Muscle of back (tissue), 11 donors: ENCODE measurements around the gene MCRIP2. TPM values are rescaled to one million over a fixed set of nuclear protein-coding genes. Genes with fewer than 3 reads are reported as not detected.
A peak's percentile ranks its signal among the peaks of the same experiment; 100 is the strongest.

ENCODE experiments used
- DNase-seq, 3 donors: peaks; one replicate each; pipeline versions ENCODE4 v3.0.0 to v3.0.0-alpha.2; 2013
- polyA plus RNA-seq, 10 donors: library from polyadenylated mRNA; unstranded; fragments of 120-200 nt; gene quantifications; one replicate each; pipeline ENCODE4 v1.2.1, GENCODE V29; 2013; ENCODE audit not compliant: insufficient read length in 10 of 10

MCRIP2 gene
- polyA plus RNA-seq, 10 donors, result 8.0 to 12.5 (median 9.8) TPM

GRCh38 chr16:630249-630814 lies 11.3 kb upstream of the MCRIP2 start:
- DNase-seq, result peak in 1 of 3 donors; percentile 44

GRCh38 chr16:630815-631405 lies 10.7 kb upstream of the MCRIP2 start, which contains the start of gene WFIKKN1:
Gene WFIKKN1, plus strand, starts transcription at chr16:630985. Its CDS starts 269 bp downstream, at chr16:631254.
- DNase-seq, result peak in 1 of 3 donors; percentile 47

DNA sequence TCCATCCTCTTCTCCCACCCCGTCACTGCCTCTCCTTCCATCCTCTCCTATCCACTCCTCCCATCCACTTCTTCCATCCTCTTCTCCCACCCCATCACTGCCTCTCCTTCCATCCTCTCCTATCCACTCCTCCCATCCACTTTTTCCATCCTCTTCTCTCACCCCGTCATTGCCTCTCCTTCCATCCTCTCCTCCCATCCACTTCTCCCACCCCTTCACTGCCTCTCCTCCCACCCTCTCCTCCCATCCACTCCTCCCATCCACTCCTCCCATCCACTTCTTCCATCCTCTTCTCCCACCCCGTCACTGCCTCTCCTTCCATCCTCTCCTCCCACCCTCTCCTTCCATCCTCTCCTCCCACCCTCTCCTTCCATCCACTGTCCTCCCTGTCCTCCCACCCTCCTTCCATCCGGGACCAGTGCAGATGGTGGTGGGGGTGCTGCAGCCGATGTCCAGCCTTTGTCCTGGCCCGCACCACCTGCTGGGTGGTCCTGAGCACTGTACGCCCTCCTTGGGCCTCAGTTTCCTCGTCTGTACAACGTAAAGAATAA lies 9.7 kb upstream of the MCRIP2 start:
- no peak for DNase-seq

DNA sequence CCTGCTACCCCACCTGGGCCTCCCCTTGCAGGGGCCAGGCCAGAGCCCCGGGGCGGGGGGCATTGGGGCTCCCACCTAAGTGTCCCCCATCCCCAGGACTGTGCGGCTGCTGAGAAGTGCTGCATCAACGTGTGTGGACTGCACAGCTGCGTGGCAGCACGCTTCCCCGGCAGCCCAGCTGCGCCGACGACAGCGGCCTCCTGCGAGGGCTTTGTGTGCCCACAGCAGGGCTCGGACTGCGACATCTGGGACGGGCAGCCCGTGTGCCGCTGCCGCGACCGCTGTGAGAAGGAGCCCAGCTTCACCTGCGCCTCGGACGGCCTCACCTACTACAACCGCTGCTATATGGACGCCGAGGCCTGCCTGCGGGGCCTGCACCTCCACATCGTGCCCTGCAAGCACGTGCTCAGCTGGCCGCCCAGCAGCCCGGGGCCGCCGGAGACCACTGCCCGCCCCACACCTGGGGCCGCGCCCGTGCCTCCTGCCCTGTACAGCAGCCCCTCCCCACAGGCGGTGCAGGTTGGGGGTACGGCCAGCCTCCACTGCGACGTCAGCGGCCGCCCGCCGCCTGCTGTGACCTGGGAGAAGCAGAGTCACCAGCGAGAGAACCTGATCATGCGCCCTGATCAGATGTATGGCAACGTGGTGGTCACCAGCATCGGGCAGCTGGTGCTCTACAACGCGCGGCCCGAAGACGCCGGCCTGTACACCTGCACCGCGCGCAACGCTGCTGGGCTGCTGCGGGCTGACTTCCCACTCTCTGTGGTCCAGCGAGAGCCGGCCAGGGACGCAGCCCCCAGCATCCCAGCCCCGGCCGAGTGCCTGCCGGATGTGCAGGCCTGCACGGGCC lies 8.9 kb upstream of the MCRIP2 start:
- no peak for DNase-seq

DNA sequence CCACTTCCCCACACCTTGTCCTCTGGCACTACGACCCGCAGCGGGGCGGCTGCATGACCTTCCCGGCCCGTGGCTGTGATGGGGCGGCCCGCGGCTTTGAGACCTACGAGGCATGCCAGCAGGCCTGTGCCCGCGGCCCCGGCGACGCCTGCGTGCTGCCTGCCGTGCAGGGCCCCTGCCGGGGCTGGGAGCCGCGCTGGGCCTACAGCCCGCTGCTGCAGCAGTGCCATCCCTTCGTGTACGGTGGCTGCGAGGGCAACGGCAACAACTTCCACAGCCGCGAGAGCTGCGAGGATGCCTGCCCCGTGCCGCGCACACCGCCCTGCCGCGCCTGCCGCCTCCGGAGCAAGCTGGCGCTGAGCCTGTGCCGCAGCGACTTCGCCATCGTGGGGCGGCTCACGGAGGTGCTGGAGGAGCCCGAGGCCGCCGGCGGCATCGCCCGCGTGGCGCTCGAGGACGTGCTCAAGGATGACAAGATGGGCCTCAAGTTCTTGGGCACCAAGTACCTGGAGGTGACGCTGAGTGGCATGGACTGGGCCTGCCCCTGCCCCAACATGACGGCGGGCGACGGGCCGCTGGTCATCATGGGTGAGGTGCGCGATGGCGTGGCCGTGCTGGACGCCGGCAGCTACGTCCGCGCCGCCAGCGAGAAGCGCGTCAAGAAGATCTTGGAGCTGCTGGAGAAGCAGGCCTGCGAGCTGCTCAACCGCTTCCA lies 8.1 kb upstream of the MCRIP2 start:
- no peak for DNase-seq

DNA sequence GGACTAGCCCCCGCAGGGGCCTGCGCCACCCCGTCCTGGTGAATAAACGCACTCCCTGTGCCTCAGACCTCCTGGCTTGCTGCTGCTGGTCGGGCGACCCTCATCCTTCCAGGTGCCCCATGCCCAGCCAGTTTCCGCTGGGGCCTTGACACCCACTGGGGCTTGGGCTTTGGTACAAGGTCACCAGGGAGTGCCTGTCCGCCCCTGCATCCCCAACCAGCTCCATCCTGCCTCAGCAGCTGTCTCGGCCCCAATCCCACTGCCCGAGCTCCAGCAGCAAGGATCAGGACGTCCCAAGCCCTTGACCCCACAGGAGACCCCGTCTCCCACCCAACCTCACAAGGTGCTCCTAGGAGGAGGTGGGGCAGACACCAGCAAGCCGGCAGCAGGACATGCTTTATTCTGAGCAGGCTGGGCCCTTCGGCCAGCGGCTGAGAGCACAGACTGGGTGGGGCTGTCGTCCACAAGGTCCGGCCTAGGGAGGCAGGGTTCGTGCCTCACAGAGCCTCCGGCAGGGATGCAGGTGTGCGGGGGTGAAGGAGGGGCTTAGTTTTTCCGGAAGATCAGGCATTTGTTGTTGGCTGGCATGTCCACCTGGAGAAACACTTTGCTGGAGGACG lies 7.5 kb upstream of the MCRIP2 start:
- no peak for DNase-seq

GRCh38 chr16:634996-635395 lies 6.6 kb upstream of the MCRIP2 start:
- DNase-seq, result no peak

DNA sequence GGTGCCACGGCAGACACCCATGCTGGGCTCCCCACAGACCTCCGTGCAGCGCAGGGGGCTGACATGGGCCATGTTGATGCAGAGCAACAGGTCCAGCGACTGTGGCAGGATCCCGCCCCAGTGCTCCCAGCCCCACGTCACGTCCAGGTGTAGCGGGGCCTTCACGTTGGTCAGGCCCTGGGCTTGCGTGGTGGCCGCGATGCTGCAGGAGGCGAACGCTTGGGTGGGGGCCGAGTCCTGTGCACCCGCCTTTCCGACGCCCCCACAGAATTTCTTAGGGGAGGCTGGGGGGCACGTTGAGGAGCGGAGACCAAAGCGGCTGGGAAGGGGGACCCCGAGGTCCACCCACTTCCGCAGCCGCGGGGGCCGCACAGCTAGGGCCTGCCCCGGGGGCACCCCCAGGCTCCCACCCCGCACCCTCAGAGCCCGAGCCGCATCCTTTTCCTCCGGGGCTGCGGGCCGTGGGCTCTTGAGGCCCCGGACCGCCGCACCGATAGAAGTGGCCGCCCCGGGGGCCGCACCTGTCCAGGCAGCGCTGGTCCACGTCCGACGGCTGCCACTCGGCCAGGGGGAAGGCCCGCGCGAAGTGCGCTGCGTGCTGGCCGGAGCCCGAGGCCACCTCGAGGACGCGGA lies 5.9 kb upstream of the MCRIP2 start:
- no peak for DNase-seq

DNA sequence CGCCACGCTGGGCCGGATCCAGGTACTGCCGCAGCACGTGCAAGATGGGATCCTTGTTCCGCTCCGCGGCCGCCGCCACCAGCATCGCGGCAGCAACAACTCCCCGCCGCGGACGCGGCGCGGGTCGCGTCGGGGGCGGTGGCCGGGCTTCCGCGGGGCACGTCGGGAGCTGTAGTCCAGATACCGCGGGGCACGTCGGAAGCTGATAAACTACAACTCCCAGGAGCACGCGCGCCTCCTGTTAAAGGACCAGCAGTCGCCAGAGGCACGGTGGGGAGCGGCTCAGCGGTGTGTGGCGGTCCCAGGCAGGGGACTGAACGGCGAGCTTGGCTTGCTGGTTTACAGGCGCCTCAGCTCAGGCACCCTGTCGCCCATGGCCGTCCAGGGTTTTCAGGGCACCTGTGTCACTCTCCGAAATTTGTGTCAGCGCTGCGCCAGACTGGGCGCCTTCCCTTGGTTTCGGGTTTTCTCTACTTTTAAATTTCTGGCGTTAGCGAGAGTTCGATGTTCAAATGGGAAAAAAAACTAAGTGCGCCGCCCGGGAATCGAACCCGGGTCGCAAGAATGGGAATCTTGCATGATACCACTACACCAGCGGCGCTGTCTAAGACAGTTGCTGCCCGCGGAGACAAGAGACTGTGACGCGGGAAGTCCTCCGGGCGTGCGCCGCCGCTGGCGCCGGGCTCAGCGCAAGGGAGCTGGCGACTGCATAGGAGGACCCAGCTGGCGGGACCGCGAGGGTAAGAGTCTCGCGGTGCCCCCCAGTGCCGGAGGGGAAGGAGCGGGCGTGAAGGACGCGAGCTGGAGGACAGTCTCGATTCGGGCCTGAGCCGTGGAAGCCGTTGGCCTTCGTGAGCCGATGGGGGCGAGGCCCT lies 5.2 kb upstream of the MCRIP2 start, which contains the start of gene METTL26:
Gene METTL26 (minus strand): TSS at position 100 of the 875 bp plus-strand sequence. CDS start 15 bp downstream, at position 85.
- peak; percentile 94 to 98 (median 96) for DNase-seq

GRCh38 chr16:637081-638018 lies 4.3 kb upstream of the MCRIP2 start:
- DNase-seq, result peak; percentile 56 to 89 (median 89)

GRCh38 chr16:638034-638543 lies 3.5 kb upstream of the MCRIP2 start:
- no peak for DNase-seq

DNA sequence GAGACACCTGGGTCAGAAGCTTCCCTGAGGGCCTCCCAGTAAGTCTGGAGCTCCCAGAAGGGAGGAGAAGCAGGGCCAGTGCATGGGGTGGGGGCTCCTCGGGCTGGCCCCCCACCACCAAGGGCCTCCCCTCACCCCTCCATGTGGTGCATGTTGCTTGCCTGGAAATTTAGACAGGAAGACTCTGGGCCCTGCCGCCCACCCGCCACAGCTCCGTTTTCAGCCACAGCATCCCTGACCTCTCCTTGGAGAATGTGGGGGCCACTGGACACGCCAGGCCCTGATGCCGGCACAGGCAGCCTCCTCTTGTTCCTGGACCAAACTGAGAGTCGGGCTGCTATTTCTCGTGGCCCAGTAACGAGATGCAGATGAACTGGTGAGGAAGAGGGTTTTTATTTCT lies 2.8 kb upstream of the MCRIP2 start:
- DNase-seq, result no peak

GRCh38 chr16:640614-641013 lies 1.0 kb upstream of the MCRIP2 start:
- DNase-seq, result no peak

DNA sequence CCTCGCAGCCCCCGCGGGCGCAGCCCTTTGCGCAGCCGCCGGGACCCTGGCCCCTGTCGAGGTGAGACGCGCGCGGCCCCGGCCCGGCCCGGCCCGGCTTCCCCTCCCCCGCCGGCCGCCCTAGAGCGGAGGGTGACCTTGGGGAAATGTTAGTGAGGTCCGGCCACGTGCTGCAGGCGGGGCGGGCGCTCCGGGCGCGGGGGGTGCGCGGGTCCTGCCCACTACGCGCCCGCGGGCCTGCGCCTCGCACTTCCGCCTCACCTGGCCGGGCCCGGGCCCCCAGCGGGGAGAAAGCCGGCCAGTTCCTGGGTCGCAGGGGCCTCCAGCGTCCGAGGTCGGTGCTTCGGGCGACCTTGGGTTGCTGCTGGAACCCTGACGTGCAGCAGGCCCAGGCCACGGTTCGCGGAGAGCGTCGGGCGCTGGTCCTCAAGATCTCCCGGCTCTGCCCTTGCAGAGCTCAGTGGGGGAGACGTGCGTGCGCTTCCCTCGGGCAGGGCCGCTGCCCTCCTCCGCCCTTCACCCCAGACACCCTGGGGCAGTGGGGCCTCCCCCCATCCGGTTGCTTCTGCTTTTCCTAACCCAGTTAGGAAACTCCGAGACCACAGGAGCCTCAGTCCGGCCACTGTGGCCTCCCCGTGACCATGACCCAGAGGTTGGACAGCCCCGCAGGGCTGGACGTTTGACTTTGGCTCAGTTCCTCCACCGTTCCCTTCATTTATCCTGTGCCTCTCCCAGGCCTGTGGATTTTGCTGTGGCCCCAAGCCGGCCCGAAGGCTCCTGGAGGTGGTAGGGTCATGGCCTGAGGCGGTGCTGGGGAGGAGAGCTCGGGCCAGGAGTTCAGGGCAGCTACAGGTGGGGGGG lies 791 bp downstream of the MCRIP2 start:
- DNase-seq, result peak in 1 of 3 donors; percentile 56

DNA sequence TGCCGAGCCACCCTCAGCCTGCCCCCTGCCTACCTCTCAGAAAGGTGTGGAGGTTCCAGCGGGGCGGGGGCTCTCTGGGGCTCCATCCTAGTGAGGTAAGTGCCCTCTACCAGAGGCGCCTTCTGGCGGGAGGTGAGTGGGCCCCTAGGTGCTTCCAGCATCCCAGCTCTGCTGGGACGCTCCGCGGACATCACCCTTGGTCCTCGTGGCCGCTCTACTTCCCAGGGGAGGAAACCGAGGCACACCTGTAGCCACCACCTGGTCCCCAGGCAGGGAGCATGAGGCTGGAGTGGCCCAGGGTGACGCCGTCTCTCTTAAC lies 1.4 kb downstream of the MCRIP2 start:
- no peak for DNase-seq

GRCh38 chr16:644556-644955 lies 2.9 kb downstream of the MCRIP2 start:
- no peak for DNase-seq

DNA sequence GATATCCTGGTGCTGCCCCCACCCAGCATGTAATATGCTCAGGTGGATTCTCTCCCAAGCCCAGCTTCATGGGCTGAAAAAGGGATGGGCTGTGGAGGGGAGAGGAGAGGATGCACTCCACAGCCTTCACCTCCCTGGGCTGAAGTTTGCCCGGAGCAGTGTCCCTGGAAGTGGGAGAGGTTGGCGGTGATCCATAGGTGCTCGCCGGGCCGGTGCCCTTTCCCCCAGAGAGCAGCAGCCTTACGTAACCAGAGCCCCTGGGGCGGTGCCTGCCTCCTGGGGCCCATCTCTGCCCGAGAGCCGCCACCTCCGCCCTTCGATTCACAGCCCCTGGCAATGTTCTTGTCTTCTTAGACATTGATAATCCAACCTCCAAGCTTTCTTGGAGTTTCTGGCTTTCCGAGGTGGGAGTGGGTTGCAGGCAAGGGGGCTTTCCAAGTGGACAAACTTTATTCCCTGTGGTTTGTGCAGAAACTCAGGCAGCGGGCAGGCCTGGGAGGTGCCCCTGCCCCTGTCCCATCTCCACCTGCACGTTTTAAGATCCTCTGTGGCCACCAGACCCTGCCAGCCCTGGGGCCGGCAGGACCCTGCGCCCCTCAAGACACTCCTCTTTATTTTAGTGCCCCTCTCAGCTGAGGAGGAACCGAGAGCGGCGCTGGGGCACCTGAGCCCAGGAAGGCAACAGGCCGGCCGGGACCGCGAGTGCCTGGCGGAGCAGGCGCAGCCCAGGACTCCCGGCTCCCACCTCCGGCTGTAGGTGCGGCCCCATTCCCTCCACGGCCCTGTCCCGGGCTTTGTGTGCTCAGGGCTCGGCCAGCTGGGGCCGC lies 4.4 kb downstream of the MCRIP2 start:
- no peak for DNase-seq
